HG02885 (cell line): Measurements from ENCODE around the gene VAV3.

Experiments used
- ATAC-seq: cut with Tn5 transposase; IDR thresholded peaks from one replicate; pipeline ENCODE4 v1.9.1; 2021; ENCODE audit warnings: mild to moderate bottlenecking; ENCODE audit not compliant: unreplicated experiment, poor library complexity

VAV3 gene

DNA sequence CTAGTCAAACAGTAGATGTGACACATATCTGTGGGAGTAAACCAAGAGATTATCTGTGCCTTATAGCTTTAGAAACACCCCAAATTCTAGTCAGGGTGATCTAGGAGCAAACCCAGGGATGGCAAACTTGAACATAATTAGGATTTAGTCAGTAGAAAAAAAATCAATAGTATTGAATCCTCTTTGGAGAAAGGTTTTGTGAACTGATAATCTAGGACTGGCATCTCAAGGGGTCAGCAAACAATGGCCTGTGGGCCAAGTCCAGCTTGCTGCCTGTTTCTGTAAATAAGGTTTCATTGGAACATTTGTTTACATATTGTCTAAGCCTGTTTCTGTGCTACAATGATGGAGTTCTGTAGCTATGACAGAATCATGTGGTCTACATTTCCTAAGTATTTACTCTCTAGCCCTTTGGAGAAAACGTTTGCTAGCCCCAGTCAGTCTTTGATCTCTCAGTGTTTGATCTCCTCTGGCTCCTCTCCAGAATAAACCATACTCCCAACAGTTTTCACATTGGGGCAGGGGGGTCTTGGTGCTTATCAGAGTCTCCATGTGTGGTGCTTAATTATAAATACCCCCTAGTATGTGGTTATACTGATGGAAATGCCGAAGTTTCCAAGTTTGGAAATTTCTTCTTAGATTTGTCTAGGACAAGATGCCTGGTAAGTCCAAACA lies 438.3 kb downstream of the VAV3 start:
- ATAC-seq = no peak

DNA sequence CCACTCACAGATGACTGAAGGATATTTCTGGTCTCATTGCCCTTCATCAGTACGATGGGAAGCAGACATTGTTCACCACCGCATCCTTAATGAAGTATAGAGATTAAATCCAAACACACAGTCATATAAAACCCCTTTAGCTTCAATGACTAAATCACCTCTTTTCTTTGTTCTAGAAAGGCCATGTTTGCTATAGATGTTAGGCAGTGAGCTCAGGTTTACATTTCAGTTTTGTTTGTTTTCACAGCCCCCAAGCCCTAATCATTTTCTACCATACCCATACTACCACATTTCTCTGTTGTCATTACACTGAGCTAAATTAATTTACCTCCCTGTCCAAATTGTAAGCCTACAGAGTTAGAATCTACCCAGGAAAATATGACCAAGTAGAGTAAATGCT lies 439.0 kb downstream of the VAV3 start:
- ATAC-seq = no peak

DNA sequence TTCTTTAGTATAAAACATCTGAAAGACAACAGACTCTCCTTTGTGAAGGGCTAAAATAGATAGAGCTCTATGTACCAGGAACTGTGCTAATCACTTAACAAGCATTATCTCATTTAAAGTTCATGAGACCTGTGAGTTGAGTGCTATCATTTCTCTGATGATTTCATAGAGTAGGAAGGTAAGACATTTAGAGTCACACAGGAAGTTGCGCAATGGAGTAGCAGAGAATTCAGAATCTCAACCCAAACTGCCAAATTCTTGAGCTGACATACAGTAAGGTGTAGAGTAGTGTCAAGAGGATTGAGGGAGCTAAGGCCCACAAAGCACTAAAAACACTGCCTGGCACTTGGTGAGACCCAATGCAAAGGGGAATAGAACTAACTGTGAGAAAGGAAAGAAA lies 439.8 kb downstream of the VAV3 start:
- no peak for ATAC-seq

DNA sequence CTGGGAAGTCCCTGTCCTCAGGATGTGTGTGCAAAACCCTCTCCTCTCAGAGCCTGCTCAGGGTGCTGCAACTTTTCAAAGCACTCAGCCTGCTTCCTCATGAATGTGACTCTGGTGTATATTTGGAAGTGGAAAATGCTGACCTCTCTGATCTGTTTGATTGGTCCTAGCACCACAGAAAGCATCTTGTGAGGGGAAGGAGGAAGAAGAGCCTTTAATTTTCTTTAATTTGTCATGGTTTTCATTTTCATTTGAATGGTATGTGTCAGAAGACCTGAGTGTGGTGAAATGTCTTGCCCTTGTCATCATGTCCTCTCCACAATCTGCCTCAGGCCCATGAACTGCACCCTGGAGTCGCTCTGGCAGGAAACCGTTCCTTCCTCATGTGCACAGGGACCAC lies 440.7 kb downstream of the VAV3 start:
- ATAC-seq = no peak

DNA sequence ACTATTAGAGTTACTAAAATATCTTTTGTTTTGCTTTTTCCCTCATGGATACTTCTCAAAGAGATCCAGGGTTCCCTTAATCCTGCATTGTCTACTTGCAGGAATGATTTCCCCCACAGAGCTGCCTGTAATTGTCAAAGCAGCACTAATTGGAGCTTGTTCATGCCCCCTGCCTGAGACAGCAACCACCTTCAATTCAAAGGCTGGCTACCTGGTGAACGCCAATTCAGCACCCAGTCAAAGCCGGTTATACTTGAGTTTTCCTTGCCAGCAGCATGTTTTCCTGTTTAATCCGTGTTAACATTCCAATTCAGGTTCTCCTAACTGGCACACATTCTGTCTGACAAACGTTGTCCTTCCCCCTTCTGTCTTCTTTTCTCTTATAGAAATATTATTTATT lies 441.2 kb downstream of the VAV3 start:
- no peak for ATAC-seq

DNA sequence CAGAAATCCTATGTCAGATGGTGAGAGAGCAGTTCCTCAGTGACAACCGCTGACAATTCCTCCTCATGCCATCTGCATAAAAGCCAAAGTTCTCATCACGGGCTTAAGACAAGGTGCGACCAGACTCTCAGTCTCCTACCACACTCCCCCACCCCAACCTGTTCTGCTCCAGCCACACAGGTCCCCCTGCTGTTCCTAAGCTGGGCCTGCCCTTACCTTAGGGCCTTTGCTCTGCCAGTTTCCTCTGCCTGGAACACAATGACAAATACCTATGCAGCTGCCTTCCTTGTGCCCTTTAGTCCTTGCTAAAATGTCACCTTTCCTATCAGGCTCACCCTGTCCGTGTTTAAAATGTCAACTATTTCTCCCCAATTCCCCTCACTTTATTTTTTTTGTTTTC lies 441.9 kb downstream of the VAV3 start:
- no peak for ATAC-seq
